Measurements from ENCODE around the gene LITAF.

The LITAF gene

GRCh38 chr16:11554053-11554452 lies 32.7 kb downstream of the LITAF start:
- DNase-seq (ENCODE audit: extremely low read depth in 1 of 2, low read depth in 1 of 2), result no peak

- no peak for DNase-seq (ENCODE audit: extremely low read depth in 1 of 2, low read depth in 1 of 2)
These were observed 33.3 kb downstream of the LITAF start for GRCh38 chr16:11553371-11553770.

- DNase-seq (ENCODE audit: extremely low read depth in 1 of 2, low read depth in 1 of 2), result no peak
These were observed 34.3 kb downstream of the LITAF start for GRCh38 chr16:11552440-11552839.

- no peak for DNase-seq (ENCODE audit: extremely low read depth in 1 of 2, low read depth in 1 of 2)
These were observed 34.9 kb downstream of the LITAF start for GRCh38 chr16:11551842-11552241.

GRCh38 chr16:11550791-11551498 lies 35.8 kb downstream of the LITAF start:
- DNase-seq (ENCODE audit: extremely low read depth in 1 of 2, low read depth in 1 of 2), result no peak

GRCh38 chr16:11547118-11547916 lies 39.4 kb downstream of the LITAF start:
- DNase-seq (ENCODE audit: extremely low read depth in 1 of 2, low read depth in 1 of 2), result no peak

GRCh38 chr16:11546608-11547061 lies 40.1 kb downstream of the LITAF start:
- no peak for DNase-seq (ENCODE audit: extremely low read depth in 1 of 2, low read depth in 1 of 2)

- DNase-seq (ENCODE audit: extremely low read depth in 1 of 2, low read depth in 1 of 2), result no peak
These were observed 42.9 kb downstream of the LITAF start for GRCh38 chr16:11543661-11544393.

- DNase-seq (ENCODE audit: extremely low read depth in 1 of 2, low read depth in 1 of 2), result no peak
These were observed 44.5 kb downstream of the LITAF start for GRCh38 chr16:11542069-11542744.

GRCh38 chr16:11539641-11540050 lies 47.1 kb downstream of the LITAF start:
- DNase-seq (ENCODE audit: extremely low read depth in 1 of 2, low read depth in 1 of 2), result no peak

- no peak for DNase-seq (ENCODE audit: extremely low read depth in 1 of 2, low read depth in 1 of 2)
These were observed 47.8 kb downstream of the LITAF start for GRCh38 chr16:11538880-11539279.

GRCh38 chr16:11536104-11536866 lies 50.4 kb downstream of the LITAF start:
- DNase-seq (ENCODE audit: extremely low read depth in 1 of 2, low read depth in 1 of 2), result no peak

GRCh38 chr16:11535494-11535893 lies 51.2 kb downstream of the LITAF start:
- no peak for DNase-seq (ENCODE audit: extremely low read depth in 1 of 2, low read depth in 1 of 2)

- no peak for DNase-seq (ENCODE audit: extremely low read depth in 1 of 2, low read depth in 1 of 2)
These were observed 52.5 kb downstream of the LITAF start for GRCh38 chr16:11534262-11534661.

GRCh38 chr16:11533588-11533987 lies 53.1 kb downstream of the LITAF start:
- no peak for DNase-seq (ENCODE audit: extremely low read depth in 1 of 2, low read depth in 1 of 2)

- no peak for DNase-seq (ENCODE audit: extremely low read depth in 1 of 2, low read depth in 1 of 2)
These were observed 56.4 kb downstream of the LITAF start for GRCh38 chr16:11530171-11530940.

- no peak for DNase-seq (ENCODE audit: extremely low read depth in 1 of 2, low read depth in 1 of 2)
These were observed 57.4 kb downstream of the LITAF start for GRCh38 chr16:11529285-11529684.

- DNase-seq (ENCODE audit: extremely low read depth in 1 of 2, low read depth in 1 of 2), result no peak
These were observed 58.7 kb downstream of the LITAF start for GRCh38 chr16:11528053-11528452.

GRCh38 chr16:11526655-11527350 lies 59.9 kb downstream of the LITAF start:
- no peak for DNase-seq (ENCODE audit: extremely low read depth in 1 of 2, low read depth in 1 of 2)
